HTR-8/SVneo (cell line): Measurements from ENCODE around the gene KRTCAP3.
"Not testable (repeated sequence)": the region's sequence is repeated elsewhere in the genome, so short reads cannot be mapped to it uniquely, and the experiment has no call there.

Experiments
- DNase-seq: peaks from one replicate; pipeline ENCODE4 v3.0.0; 2011; ENCODE audit warnings: low spot score, mixed read lengths; ENCODE audit not compliant: insufficient read length
- FAIRE-seq: peaks from 2 replicates; lab custom pipeline; 2011; peaks lifted over from hg19 to GRCh38; lab: Jason Lieb, UNC

Gene KRTCAP3

GRCh38 chr2:27441958-27442919 lies at the start of gene KRTCAP3:
TSS of gene KRTCAP3 (plus strand) at chr2:27442381. CDS start at chr2:27442413, 32 bp downstream.
- DNase-seq: no peak
- no peak for FAIRE-seq

GRCh38 chr2:27393225-27393624 lies 49.0 kb upstream of the KRTCAP3 start:
- DNase-seq (no peak), FAIRE-seq (no peak)

GRCh38 chr2:27398962-27399361 lies 43.2 kb upstream of the KRTCAP3 start:
- FAIRE-seq (no peak), DNase-seq (no peak)

GRCh38 chr2:27400348-27401135 lies 41.6 kb upstream of the KRTCAP3 start:
- DNase-seq: no peak
- no peak for FAIRE-seq

GRCh38 chr2:27407798-27408491 lies 34.2 kb upstream of the KRTCAP3 start:
- no peak for FAIRE-seq
- DNase-seq: peak; percentile 75

GRCh38 chr2:27408601-27409320 lies 33.4 kb upstream of the KRTCAP3 start:
- DNase-seq: peak; percentile 41
- no peak for FAIRE-seq

- DNase-seq (peak; percentile 93), FAIRE-seq (peak; percentile 90)
Observed at GRCh38 chr2:27409321-27410073, 32.7 kb upstream of the KRTCAP3 start, which contains the start of gene PPM1G. TSS of gene PPM1G (minus strand) at chr2:27409591. CDS start at chr2:27409422, 169 bp downstream.

GRCh38 chr2:27412419-27413152 lies 29.6 kb upstream of the KRTCAP3 start:
- no peak for DNase-seq

GRCh38 chr2:27416151-27416550 lies 26.0 kb upstream of the KRTCAP3 start:
- DNase-seq (no peak), FAIRE-seq (no peak)

More at GRCh38 chr2:27412419-27413152, 29.6 kb upstream of the KRTCAP3 start:
- FAIRE-seq: no peak

GRCh38 chr2:27420996-27421395 lies 21.2 kb upstream of the KRTCAP3 start:
- DNase-seq: no peak
- FAIRE-seq: no peak

- FAIRE-seq (no peak), DNase-seq (no peak)
Observed at GRCh38 chr2:27421660-27422250, 20.4 kb upstream of the KRTCAP3 start.

GRCh38 chr2:27422958-27423357 lies 19.2 kb upstream of the KRTCAP3 start:
- FAIRE-seq (no peak), DNase-seq (no peak)

- not testable (repeated sequence) for DNase-seq, FAIRE-seq
Observed at GRCh38 chr2:27425039-27425438, 17.1 kb upstream of the KRTCAP3 start.

- FAIRE-seq: no peak
- no peak for DNase-seq
Observed at GRCh38 chr2:27427863-27428212, 14.3 kb upstream of the KRTCAP3 start.

- FAIRE-seq: peak; percentile 90
Observed at GRCh38 chr2:27428213-27428977, 13.8 kb upstream of the KRTCAP3 start, which contains the start of gene NRBP1. TSS of gene NRBP1 (plus strand) at chr2:27428631. CDS start at chr2:27433274, 4,643 bp downstream.

GRCh38 chr2:27428978-27429541 lies 13.1 kb upstream of the KRTCAP3 start:
- peak; percentile 91 for DNase-seq
- peak; percentile 72 for FAIRE-seq

More at GRCh38 chr2:27428213-27428977, 13.8 kb upstream of the KRTCAP3 start, which contains the start of gene NRBP1:
- peak; percentile 96 for DNase-seq

- DNase-seq: no peak
- FAIRE-seq: no peak
Observed at GRCh38 chr2:27431395-27431794, 10.8 kb upstream of the KRTCAP3 start.
